ENCODE results near the gene CRKL. TPM values are rescaled to one million over a fixed set of nuclear protein-coding genes. Genes with fewer than 3 reads are reported as not detected.
A peak's percentile ranks its signal among the peaks of the same experiment; 100 is the strongest.

The CRKL gene
- total and polyA plus RNA-seq, 2 of the 4 experiments (the other 2 are of a cell fraction): 20.6 to 35.5 TPM

- DNase-seq (no peak), ATAC-seq (ENCODE audit: low read depth) (no peak)
- Histone ChIP-seq H3K4me3 (ENCODE audit: insufficient read depth, low read depth, low read length) (no peak overlapping the region), H3K56ac (ENCODE audit: extremely low read depth, insufficient read depth, low read length) (no peak overlapping the region), H3K36me3 (ENCODE audit: control insufficient read depth, insufficient read depth, low read length) (peaks cover 62% of the 10 kb centered on the region), H4K91ac (ENCODE audit: insufficient read depth, low read depth, low read length) (no peak overlapping the region), H3K9me3 (ENCODE audit: control insufficient read depth, insufficient read depth, low read length) (no peaks in the 10 kb centered on the region), H3K18ac (ENCODE audit: low read depth, low read length) (no peak overlapping the region), H3K9me1 (ENCODE audit: insufficient read depth, low read length) (no peaks in the 10 kb centered on the region), H2AK9ac (replicated peaks; ENCODE audit: low read depth, low read length, poor library complexity) (peak overlapping the region; percentile 28), H2AFZ (replicated peaks; ENCODE audit: low read length, poor library complexity) (no peak overlapping the region), H2BK15ac (ENCODE audit: low read depth, low read length) (no peak overlapping the region), H2BK5ac (ENCODE audit: low read depth, low read length, poor library complexity, severe bottlenecking) (no peak overlapping the region), H3K27me3 (ENCODE audit: control insufficient read depth, insufficient read depth, low read length) (no peaks in the 10 kb centered on the region), H3K4me2 (ENCODE audit: low read depth, low read length) (no peak overlapping the region), H3K79me1 (ENCODE audit: low read depth in 1 of 2, low read length in 2 of 2) (peaks cover 0 to 10% of the 10 kb centered on the region in 2 experiments; a peak in 2 of 4 replicates), H2BK20ac (ENCODE audit: low read depth, low read length) (no peak overlapping the region), H3K27ac (ENCODE audit: insufficient read depth, low read length) (no peak overlapping the region), H2AK5ac (ENCODE audit: low read depth, low read length) (no peak overlapping the region), H3K23ac (ENCODE audit: low read depth, low read length) (no peak overlapping the region), H3K4me1 (ENCODE audit: control insufficient read depth, insufficient read depth, low read length) (no peaks in the 10 kb centered on the region), H3K14ac (replicated peaks; ENCODE audit: low read depth, low read length) (no peak overlapping the region), H4K5ac (ENCODE audit: low read depth, low read length) (no peak overlapping the region), H3K9ac (ENCODE audit: low read depth, low read length) (no peak overlapping the region), H4K20me1 (ENCODE audit: insufficient read depth, low read length) (no peaks in the 10 kb centered on the region), H4K8ac (ENCODE audit: low read depth in 2 of 2, low read length in 2 of 2) (no peak overlapping the region), H3K4ac (ENCODE audit: low read depth, low read length) (no peak overlapping the region), H2BK120ac (ENCODE audit: low read depth, low read length) (no peak overlapping the region)
- dilution Hi-C loops (cut with HindIII; ENCODE audit: low sequenced_read_pairs, unreplicated experiment): no loop called here
- 95% methylated on average over 15 of the region's 29 CpGs; no CpG with 5 or more reads in 1 of the 2 experiments for WGBS, 2 experiments (ENCODE audit: extremely low coverage in 2 of 2, insufficient read length in 1 of 2)
- ChIA-PET CTCF (no interaction called here), POLR2A (ENCODE audit: unreplicated experiment) (no interaction called here)
- BruUV-seq (replicated peaks): no TSS peak
- in situ Hi-C loops (cut with MboI; ENCODE audit: low sequenced_read_pairs): no loop called here
- intact Hi-C loops (cut with micrococcal nuclease): no loop called here
- TF ChIP-seq FOS (IDR thresholded peaks at IDR 0.05; ENCODE audit: low read depth, low read length) (no peak), MAZ (IDR thresholded peaks at IDR 0.05; ENCODE audit: borderline replicate concordance, low read depth, low read length) (no peak), RAD21 (IDR thresholded peaks at IDR 0.05; ENCODE audit: low read length) (no peak), POLR2A (IDR thresholded peaks at IDR 0.05; ENCODE audit: low read depth, low read length) (no peak), ELK1 (IDR thresholded peaks at IDR 0.05; ENCODE audit: borderline replicate concordance, low read depth, low read length) (no peak), CTCF (conservative IDR thresholded peaks at IDR 0.05; ENCODE audit: low read depth, low read length) (no peak), RFX5 (IDR thresholded peaks at IDR 0.05; ENCODE audit: low read depth, low read length) (no peak), USF2 (IDR thresholded peaks at IDR 0.05; ENCODE audit: low read depth, low read length) (no peak), SMC3 (IDR thresholded peaks at IDR 0.05; ENCODE audit: low read depth, low read length) (no peak), NFE2L2 (IDR thresholded peaks at IDR 0.05; ENCODE audit: low read depth, low read length) (no peak), RCOR1 (IDR thresholded peaks at IDR 0.05; ENCODE audit: insufficient replicate concordance, low read length) (no peak), MAFK (IDR thresholded peaks at IDR 0.05; ENCODE audit: low read depth, low read length) (no peak), MXI1 (IDR thresholded peaks at IDR 0.05; ENCODE audit: borderline replicate concordance, low read depth, low read length) (no peak), BHLHE40 (IDR thresholded peaks at IDR 0.05; ENCODE audit: low read depth, low read length) (no peak), CHD1 (IDR thresholded peaks at IDR 0.05; ENCODE audit: low read depth, low read length) (no peak)
These were observed 76.3 kb downstream of the CRKL start for GRCh38 chr22:20993304-20994127.

All from IMR-90 (cell line).